BLaER1 treated with 17β-estradiol and CSF1 and Interleukin-3, amounts not matched to agents 10 nM and 100 nM (cell line): ENCODE data around the gene MPDU1.

Experiments used
- H3K27ac ChIP-seq, 11 experiments: shearing (Covaris generic); formaldehyde crosslinking; 2 replicates each; pipeline ENCODE4 v1.8.1; 2022
- H3K27me3 ChIP-seq, 11 experiments: shearing (Covaris generic); formaldehyde crosslinking; 2 replicates each; pipeline ENCODE4 v1.8.1; 2022
- H3K36me3 ChIP-seq, 11 experiments: shearing (Covaris generic); formaldehyde crosslinking; 2 replicates each; pipeline ENCODE4 v1.8.1; 2022
- H3K4me1 ChIP-seq, 10 experiments: shearing (Covaris generic); formaldehyde crosslinking; 2 replicates each; pipeline ENCODE4 v1.8.1; 2022
- H3K4me2 ChIP-seq, 11 experiments: shearing (Covaris generic); formaldehyde crosslinking; 2 replicates each; pipeline ENCODE4 v1.8.1; 2022
- H3K4me3 ChIP-seq, 10 experiments: shearing (Covaris generic); formaldehyde crosslinking; 2 replicates each; pipeline ENCODE4 v1.8.1; 2022
- H3K9ac ChIP-seq, 11 experiments: shearing (Covaris generic); formaldehyde crosslinking; 2 replicates each; pipeline ENCODE4 v1.8.1; 2022
- H3K9me3 ChIP-seq, 11 experiments: shearing (Covaris generic); formaldehyde crosslinking; replicated peaks in 1 of 11; 2 replicates each; pipeline ENCODE4 v1.8.1; 2022
- H4K20me1 ChIP-seq, 11 experiments: shearing (Covaris generic); formaldehyde crosslinking; 2 replicates each; pipeline ENCODE4 v1.8.1; 2022
- Cebpa-rat ChIP-seq, 11 experiments: shearing (Covaris generic); IDR thresholded peaks; 2 replicates each; pipeline ENCODE4 v1.8.1; 2022

MPDU1 gene

GRCh38 chr17:7583253-7584109 is at the start of gene MPDU1:
MPDU1 (plus strand) TSS chr17:7583852; CDS start chr17:7583863, 11 bp downstream.
- Histone ChIP-seq H3K9me3 (no peaks in the 10 kb centered on the region), H3K36me3 (peaks cover 26 to 61% (median 53%) of the 10 kb centered on the region in 11 experiments), H3K27ac (peak within 1 kb of the TSS; percentile 97 to 100 (median 100)), H3K4me3 (peak within 1 kb of the TSS; percentile 64 to 100 (median 74)), H3K4me1 (peaks cover 62 to 92% (median 88%) of the 10 kb centered on the region in 10 experiments), H4K20me1 (peaks cover 7 to 41% (median 9%) of the 10 kb centered on the region in 11 experiments; a peak in 20 of 22 replicates), H3K9ac (peak within 1 kb of the TSS; percentile 95 to 100 (median 100)), H3K27me3 (no peaks in the 10 kb centered on the region), H3K4me2 (peak within 1 kb of the TSS; percentile 94 to 100 (median 98))
- TF ChIP-seq Cebpa-rat (IDR thresholded peaks at IDR 0.05) = no peak

DNA sequence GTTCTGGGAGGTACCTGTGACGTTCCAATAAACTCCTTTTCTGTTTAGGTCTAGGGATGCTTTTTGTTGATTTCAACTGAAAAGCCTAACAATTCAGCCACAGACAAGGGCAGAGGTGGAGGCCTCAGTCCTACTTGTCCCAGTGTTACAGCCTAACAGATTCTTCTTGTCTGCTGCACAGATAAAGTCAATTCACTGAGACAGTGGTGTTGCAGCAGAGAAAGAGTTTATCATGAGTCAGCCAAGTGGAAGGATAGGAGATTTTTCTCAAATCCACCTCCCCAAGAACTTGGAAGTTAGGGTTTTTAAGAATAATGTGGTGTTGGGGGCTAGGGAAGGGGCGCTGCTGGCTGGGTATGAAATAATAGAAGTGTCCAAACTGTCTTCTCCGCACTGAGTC is 45.6 kb upstream of the MPDU1 start:
- H3K27ac ChIP-seq = no peak overlapping the region
- no peaks in the 10 kb centered on the region for H3K27me3 ChIP-seq
- H3K36me3 ChIP-seq = peaks cover 0 to 4% (median 0%) of the 10 kb centered on the region in 11 experiments; a peak in 2 of 22 replicates
- peaks cover 18 to 27% (median 23%) of the 10 kb centered on the region in 11 experiments for H3K9me3 ChIP-seq
- no peak overlapping the region for H3K9ac ChIP-seq
- no peak for TF ChIP-seq Cebpa-rat (IDR thresholded peaks at IDR 0.05)
- no peaks in the 10 kb centered on the region for H4K20me1 ChIP-seq
- no peak overlapping the region for H3K4me2 ChIP-seq
- no peak overlapping the region for H3K4me3 ChIP-seq
- H3K4me1 ChIP-seq = peaks cover 0 to 23% (median 13%) of the 10 kb centered on the region in 10 experiments; a peak in 16 of 20 replicates

DNA sequence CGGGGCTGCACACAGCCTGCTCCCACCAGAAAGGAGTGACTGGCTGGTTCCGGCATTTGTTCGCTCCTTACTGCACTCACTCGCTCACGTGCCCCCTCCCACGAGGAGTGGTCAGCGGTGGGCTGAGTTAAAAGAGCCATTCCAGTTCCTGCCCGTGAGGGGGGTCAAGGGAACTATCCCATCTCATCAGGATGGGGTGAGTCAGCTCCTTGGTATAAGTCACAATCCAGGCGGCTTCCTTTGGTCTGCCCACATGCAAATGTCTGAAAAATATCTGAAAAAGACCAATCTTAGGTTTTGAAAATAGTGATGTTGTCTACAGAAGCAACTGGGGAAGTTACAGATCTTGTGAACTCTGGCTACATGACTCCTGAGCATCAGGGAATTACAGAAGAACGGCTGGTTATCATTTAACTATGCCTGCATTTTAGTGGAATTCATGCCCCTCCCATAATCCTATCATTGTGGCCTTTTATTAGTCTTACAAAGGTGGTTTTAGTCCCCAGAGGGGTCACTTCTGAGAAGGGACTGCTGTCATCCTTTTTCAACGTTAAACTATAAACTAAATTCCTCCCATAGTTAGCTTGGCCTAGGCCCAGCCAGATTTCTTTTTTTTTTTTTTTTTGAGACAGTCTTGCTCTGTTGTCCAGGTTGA is 44.6 kb upstream of the MPDU1 start:
- TF ChIP-seq Cebpa-rat (IDR thresholded peaks at IDR 0.05) = no peak
- Histone ChIP-seq H4K20me1 (no peaks in the 10 kb centered on the region), H3K4me1 (peaks cover 0 to 28% (median 13%) of the 10 kb centered on the region in 10 experiments; a peak in 17 of 20 replicates), H3K9ac (peak overlapping the region in 1 of 11 experiments; percentile 29; a peak in 2 of 22 replicates), H3K9me3 (peaks cover 18 to 27% (median 23%) of the 10 kb centered on the region in 11 experiments), H3K27ac (peak overlapping the region in 1 of 11 experiments; percentile 23; a peak in 2 of 22 replicates), H3K4me2 (peak overlapping the region in 6 of 11 experiments; percentile 20 to 62 (median 50); a peak in 11 of 22 replicates), H3K36me3 (peaks cover 0 to 4% (median 0%) of the 10 kb centered on the region in 11 experiments; a peak in 2 of 22 replicates), H3K4me3 (no peak overlapping the region), H3K27me3 (no peaks in the 10 kb centered on the region)

GRCh38 chr17:7541074-7541621 is 42.5 kb upstream of the MPDU1 start:
- H3K4me2 ChIP-seq = no peak overlapping the region
- H3K27ac ChIP-seq = no peak overlapping the region
- no peak overlapping the region for H3K4me3 ChIP-seq
- H3K27me3 ChIP-seq = no peaks in the 10 kb centered on the region
- no peaks in the 10 kb centered on the region for H4K20me1 ChIP-seq
- H3K9ac ChIP-seq = no peak overlapping the region
- TF ChIP-seq Cebpa-rat (IDR thresholded peaks at IDR 0.05) = no peak
- peaks cover 18 to 27% (median 23%) of the 10 kb centered on the region in 11 experiments for H3K9me3 ChIP-seq
- peaks cover 8 to 32% (median 17%) of the 10 kb centered on the region in 10 experiments; a peak in 17 of 20 replicates for H3K4me1 ChIP-seq
- H3K36me3 ChIP-seq = peaks cover 0 to 4% (median 0%) of the 10 kb centered on the region in 11 experiments; a peak in 2 of 22 replicates

DNA sequence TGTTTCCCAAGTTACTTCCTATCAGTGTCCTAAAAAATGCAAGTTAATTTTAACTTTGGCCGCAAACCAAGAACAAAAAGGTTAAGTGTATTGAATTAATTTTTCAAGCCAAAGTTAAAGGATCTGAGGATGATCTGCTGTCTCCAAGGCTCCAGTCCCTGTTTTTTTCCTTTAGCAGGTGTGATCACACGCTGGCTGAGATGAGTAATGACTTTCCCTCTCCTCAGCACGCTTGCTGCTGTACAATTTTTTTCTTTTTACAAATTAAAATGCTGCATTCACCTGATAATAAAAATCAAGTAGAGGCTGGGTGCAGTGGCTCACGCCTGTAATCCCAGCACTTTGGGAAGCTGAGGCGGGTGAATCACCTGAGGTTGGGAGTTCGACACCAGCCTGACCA is 38.7 kb upstream of the MPDU1 start:
- Histone ChIP-seq H3K9me3 (no peaks in the 10 kb centered on the region), H3K36me3 (no peaks in the 10 kb centered on the region), H4K20me1 (no peaks in the 10 kb centered on the region), H3K9ac (no peak overlapping the region), H3K27ac (no peak overlapping the region), H3K4me3 (no peak overlapping the region), H3K4me2 (no peak overlapping the region), H3K4me1 (peaks cover 16 to 50% (median 36%) of the 10 kb centered on the region in 10 experiments), H3K27me3 (no peaks in the 10 kb centered on the region)
- TF ChIP-seq Cebpa-rat (IDR thresholded peaks at IDR 0.05) = no peak

DNA sequence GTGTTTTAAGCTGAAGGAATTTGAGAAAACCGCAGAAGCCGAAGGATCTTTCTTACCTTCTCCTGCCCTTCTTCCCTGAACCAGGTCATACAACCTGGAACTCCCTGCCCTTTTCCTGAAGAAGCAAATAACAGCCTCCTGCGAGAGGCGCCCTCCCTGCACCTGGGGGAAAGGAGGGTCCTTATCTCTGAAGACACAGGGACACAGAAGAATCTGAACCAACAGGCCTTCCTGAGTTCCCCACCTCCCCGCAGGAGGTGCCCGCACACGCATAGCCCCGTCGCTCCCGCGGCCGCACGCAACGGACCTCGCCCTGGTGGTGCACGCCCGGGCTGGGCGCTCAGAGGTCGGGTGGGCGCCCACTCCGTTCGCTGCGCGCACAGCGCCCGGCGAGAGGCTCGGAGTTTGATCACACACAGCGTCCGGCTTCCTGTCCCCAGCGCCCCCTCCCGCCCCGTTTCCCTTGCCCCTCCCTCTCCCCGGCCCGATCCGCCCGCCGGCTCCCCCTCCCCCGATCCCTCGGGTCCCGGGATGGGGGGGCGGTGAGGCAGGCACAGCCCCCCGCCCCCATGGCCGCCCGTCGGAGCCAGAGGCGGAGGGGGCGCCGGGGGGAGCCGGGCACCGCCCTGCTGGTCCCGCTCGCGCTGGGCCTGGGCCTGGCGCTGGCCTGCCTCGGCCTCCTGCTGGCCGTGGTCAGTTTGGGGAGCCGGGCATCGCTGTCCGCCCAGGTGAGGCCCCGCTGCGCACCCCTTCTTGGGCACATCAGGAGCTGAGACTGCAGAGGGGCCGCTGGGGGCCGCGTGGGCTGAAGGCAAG is 34.9 kb upstream of the MPDU1 start, which contains the start of gene TNFSF12:
Gene TNFSF12 (plus strand): TSS at position 474 of the 816 bp plus-strand sequence. CDS start 96 bp downstream, at position 570.
- Histone ChIP-seq H4K20me1 (no peaks in the 10 kb centered on the region), H3K4me3 (peak within 1 kb of the TSS; percentile 50 to 80 (median 68)), H3K9me3 (no peaks in the 10 kb centered on the region), H3K4me2 (peak within 1 kb of the TSS; percentile 85 to 99 (median 95)), H3K9ac (peak within 1 kb of the TSS; percentile 68 to 88 (median 77)), H3K27ac (peak within 1 kb of the TSS; percentile 60 to 92 (median 87)), H3K27me3 (no peaks in the 10 kb centered on the region), H3K4me1 (peaks cover 52 to 76% (median 65%) of the 10 kb centered on the region in 10 experiments), H3K36me3 (no peaks in the 10 kb centered on the region; a peak in 1 of 22 replicates)
- TF ChIP-seq Cebpa-rat (IDR thresholded peaks at IDR 0.05) = no peak

GRCh38 chr17:7549401-7550055 is 34.1 kb upstream of the MPDU1 start:
- H3K36me3 ChIP-seq = no peaks in the 10 kb centered on the region; a peak in 1 of 22 replicates
- peaks cover 59 to 75% (median 71%) of the 10 kb centered on the region in 10 experiments for H3K4me1 ChIP-seq
- peak overlapping the region; percentile 60 to 92 (median 87) for H3K27ac ChIP-seq
- peak overlapping the region; percentile 68 to 88 (median 77); a peak in 21 of 22 replicates for H3K9ac ChIP-seq
- H3K4me3 ChIP-seq = peak overlapping the region; percentile 50 to 80 (median 68); a peak in 19 of 20 replicates
- H3K4me2 ChIP-seq = peak overlapping the region; percentile 85 to 99 (median 95)
- H3K9me3 ChIP-seq = no peaks in the 10 kb centered on the region
- TF ChIP-seq Cebpa-rat (IDR thresholded peaks at IDR 0.05) = no peak
- no peaks in the 10 kb centered on the region for H4K20me1 ChIP-seq
- H3K27me3 ChIP-seq = no peaks in the 10 kb centered on the region
